ENCODE data around the gene DNER. TPM values are rescaled to one million over a fixed set of nuclear protein-coding genes. Genes with fewer than 3 reads are reported as not detected.

Gene DNER
- total and polyA plus RNA-seq, 2 of the 4 experiments (the other 2 are of a cell fraction) = under 0.01 to 0.14 TPM

GRCh38 chr2:229666811-229667210, 47.5 kb downstream of the DNER start:
- H3K4me2 ChIP-seq (ENCODE audit: low read depth, low read length) = no peak overlapping the region
- H3K4me3 ChIP-seq (ENCODE audit: insufficient read depth, low read depth, low read length) = no peak overlapping the region
- H3K9me3 ChIP-seq (ENCODE audit: control insufficient read depth, insufficient read depth, low read length) = 0 out of 2 replicates have a peak, but pooled peaks cover 3% of the 10 kb centered on the region
- no TSS peak for BruUV-seq (replicated peaks)
- H2BK120ac ChIP-seq (ENCODE audit: low read depth, low read length) = no peak overlapping the region
- dilution Hi-C loops (cut with HindIII; ENCODE audit: low sequenced_read_pairs, unreplicated experiment) (no loop called here), intact Hi-C loops (cut with micrococcal nuclease) (no loop called here), in situ Hi-C loops (cut with MboI; ENCODE audit: low sequenced_read_pairs) (no loop called here)
- no peak overlapping the region for H3K27ac ChIP-seq (ENCODE audit: insufficient read depth, low read length)
- no peak overlapping the region for H4K8ac ChIP-seq (ENCODE audit: low read depth in 2 of 2, low read length in 2 of 2)
- no peak overlapping the region for H3K56ac ChIP-seq (ENCODE audit: extremely low read depth, insufficient read depth, low read length)
- H3K4me1 ChIP-seq (ENCODE audit: control insufficient read depth, insufficient read depth, low read length) = no peaks in the 10 kb centered on the region
- H2BK20ac ChIP-seq (ENCODE audit: low read depth, low read length) = no peak overlapping the region
- H3K79me1 ChIP-seq (ENCODE audit: low read depth in 1 of 2, low read length in 2 of 2) = no peaks in the 10 kb centered on the region
- H3K36me3 ChIP-seq (ENCODE audit: control insufficient read depth, insufficient read depth, low read length) = no peaks in the 10 kb centered on the region
- POLR2A ChIA-PET (ENCODE audit: unreplicated experiment) = no interaction called here
- no peak overlapping the region for H3K23ac ChIP-seq (ENCODE audit: low read depth, low read length)
- H4K5ac ChIP-seq (ENCODE audit: low read depth, low read length) = no peak overlapping the region
- no peak overlapping the region for H3K9ac ChIP-seq (ENCODE audit: low read depth, low read length)
- no CpG with 5 or more reads among the region's 3 CpGs for WGBS, 2 experiments (ENCODE audit: extremely low coverage in 2 of 2, insufficient read length in 1 of 2)
- no peak overlapping the region for H3K18ac ChIP-seq (ENCODE audit: low read depth, low read length)
- no peak overlapping the region for H2AK9ac ChIP-seq (replicated peaks; ENCODE audit: low read depth, low read length, poor library complexity)
- no peak overlapping the region for H2AK5ac ChIP-seq (ENCODE audit: low read depth, low read length)
- no peak overlapping the region for H3K14ac ChIP-seq (replicated peaks; ENCODE audit: low read depth, low read length)
- no peak overlapping the region for H2AFZ ChIP-seq (replicated peaks; ENCODE audit: low read length, poor library complexity)
- H3K4ac ChIP-seq (ENCODE audit: low read depth, low read length) = no peak overlapping the region
- H4K91ac ChIP-seq (ENCODE audit: insufficient read depth, low read depth, low read length) = no peak overlapping the region
- no peaks in the 10 kb centered on the region for H4K20me1 ChIP-seq (ENCODE audit: insufficient read depth, low read length)
- CTCF ChIA-PET = no interaction called here
- H3K9me1 ChIP-seq (ENCODE audit: insufficient read depth, low read length) = no peaks in the 10 kb centered on the region
- ATAC-seq (ENCODE audit: low read depth) = no peak
- no peaks in the 10 kb centered on the region for H3K27me3 ChIP-seq (ENCODE audit: control insufficient read depth, insufficient read depth, low read length)
- DNase-seq = no peak
- no peak overlapping the region for H2BK15ac ChIP-seq (ENCODE audit: low read depth, low read length)
- H2BK5ac ChIP-seq (ENCODE audit: low read depth, low read length, poor library complexity, severe bottlenecking) = no peak overlapping the region
- TF ChIP-seq MAFK (IDR thresholded peaks at IDR 0.05; ENCODE audit: low read depth, low read length) (no peak), BHLHE40 (IDR thresholded peaks at IDR 0.05; ENCODE audit: low read depth, low read length) (no peak), SMC3 (IDR thresholded peaks at IDR 0.05; ENCODE audit: low read depth, low read length) (no peak), USF2 (IDR thresholded peaks at IDR 0.05; ENCODE audit: low read depth, low read length) (no peak), MAZ (IDR thresholded peaks at IDR 0.05; ENCODE audit: borderline replicate concordance, low read depth, low read length) (no peak), ELK1 (IDR thresholded peaks at IDR 0.05; ENCODE audit: borderline replicate concordance, low read depth, low read length) (no peak), RFX5 (IDR thresholded peaks at IDR 0.05; ENCODE audit: low read depth, low read length) (no peak), RCOR1 (IDR thresholded peaks at IDR 0.05; ENCODE audit: insufficient replicate concordance, low read length) (no peak), POLR2A (IDR thresholded peaks at IDR 0.05; ENCODE audit: low read depth, low read length) (no peak), CEBPB (IDR thresholded peaks at IDR 0.05; ENCODE audit: low read depth, low read length) (no peak), CTCF (conservative IDR thresholded peaks at IDR 0.05; ENCODE audit: low read depth, low read length) (no peak)

Measured in IMR-90 (cell line).